Mesenchymal stem cell (in vitro differentiated cells and primary cell): ENCODE measurements around the gene EFCAB9.
"Not testable (repeated sequence)": the region's sequence is repeated elsewhere in the genome, so short reads cannot be mapped to it uniquely, and the experiment has no call there.

Experiments
- DNase-seq: peaks from one replicate; pipeline ENCODE4 v3.0.0-alpha.2; 2013
- H2AFZ ChIP-seq: one replicate; pipeline ENCODE4 v1.6.1; 2013; ENCODE audit warnings: low read depth, mild to moderate bottlenecking, control low read depth, inconsistent platforms, low read length, moderate library complexity
- H2AK5ac ChIP-seq: 2 replicates; pipeline ENCODE4 v1.6.1; 2013; ENCODE audit warnings: low read length, moderate library complexity, mild to moderate bottlenecking, inconsistent platforms; ENCODE audit not compliant: severe bottlenecking
- H2BK120ac ChIP-seq: one replicate; pipeline ENCODE4 v1.6.1; 2013; ENCODE audit warnings: low read depth, mild to moderate bottlenecking, inconsistent platforms, low read length, moderate library complexity
- H2BK12ac ChIP-seq, 2 experiments: one replicate each; pipeline ENCODE4 v1.6.1; 2013; ENCODE audit warnings: inconsistent platforms in 2 of 2, low read length in 2 of 2, mild to moderate bottlenecking in 2 of 2, moderate library complexity in 2 of 2, control low read depth in 1 of 2
- H2BK15ac ChIP-seq: one replicate; pipeline ENCODE4 v1.6.1; 2013; ENCODE audit warnings: mild to moderate bottlenecking, low read depth, inconsistent platforms; ENCODE audit not compliant: poor library complexity, severe bottlenecking
- H2BK5ac ChIP-seq: 2 replicates; pipeline ENCODE4 v1.6.1; 2013; ENCODE audit warnings: low read depth, mild to moderate bottlenecking, low read length, control low read depth, inconsistent platforms; ENCODE audit not compliant: poor library complexity, severe bottlenecking
- H3K14ac ChIP-seq, 2 experiments: one replicate each; pipeline ENCODE4 v1.6.1; 2013; ENCODE audit warnings: inconsistent platforms in 2 of 2, low read length in 2 of 2, control low read depth in 1 of 2, mild to moderate bottlenecking in 1 of 2, moderate library complexity in 1 of 2
- H3K18ac ChIP-seq, 2 experiments: one replicate each; pipeline ENCODE4 v1.6.1; 2013; ENCODE audit warnings: inconsistent platforms in 2 of 2, low read length in 2 of 2, control low read depth in 1 of 2, low read depth in 1 of 2, mild to moderate bottlenecking in 1 of 2
- H3K23ac ChIP-seq, 2 experiments: one replicate each; pipeline ENCODE4 v1.6.1; 2013; ENCODE audit warnings: inconsistent platforms in 2 of 2, low read length in 2 of 2, mild to moderate bottlenecking in 2 of 2, moderate library complexity in 2 of 2, control low read depth in 1 of 2
- H3K27ac ChIP-seq: 2 replicates; pipeline ENCODE4 v1.5.1; 2013; ENCODE audit warnings: mild to moderate bottlenecking, moderate library complexity, low read length, control low read depth, inconsistent platforms; ENCODE audit not compliant: poor library complexity, severe bottlenecking
- H3K27me3 ChIP-seq, 2 experiments: 2 replicates each; pipeline versions ENCODE4 v1.6.1 to v1.7.0; 2013; ENCODE audit warnings: low read length in 2 of 2, mild to moderate bottlenecking in 2 of 2, moderate library complexity in 2 of 2, control low read depth in 1 of 2, inconsistent platforms in 1 of 2; ENCODE audit not compliant: control insufficient read depth in 1 of 2, insufficient read depth in 1 of 2
- H3K36me3 ChIP-seq, 2 experiments: 2 replicates each; pipeline versions ENCODE4 v1.6.1 to v1.7.0; 2013; ENCODE audit warnings: low read length in 2 of 2, control low read depth in 1 of 2, inconsistent platforms in 1 of 2, low read depth in 1 of 2, mild to moderate bottlenecking in 1 of 2; ENCODE audit not compliant: insufficient read depth in 2 of 2, control insufficient read depth in 1 of 2
- H3K4ac ChIP-seq, 2 experiments: one replicate each; pipeline ENCODE4 v1.6.1; 2013; ENCODE audit warnings: inconsistent platforms in 2 of 2, low read length in 2 of 2, mild to moderate bottlenecking in 2 of 2, moderate library complexity in 2 of 2, control low read depth in 1 of 2, low read depth in 1 of 2
- H3K4me1 ChIP-seq: 2 replicates; pipeline ENCODE4 v1.6.1; 2013; ENCODE audit warnings: low read depth, low read length, control low read depth; ENCODE audit not compliant: control insufficient read depth, insufficient read depth
- H3K4me2 ChIP-seq: 2 replicates; pipeline ENCODE4 v1.6.1; 2013; ENCODE audit warnings: low read length, mild to moderate bottlenecking, inconsistent platforms; ENCODE audit not compliant: poor library complexity, severe bottlenecking
- H3K4me3 ChIP-seq, 2 experiments: 2 replicates each; pipeline versions ENCODE4 v1.5.1 to v1.7.0; 2013; ENCODE audit warnings: low read length in 2 of 2, mild to moderate bottlenecking in 2 of 2, control low read depth in 1 of 2, low read depth in 1 of 2; ENCODE audit not compliant: insufficient read depth in 1 of 2
- H3K79me1 ChIP-seq: replicated peaks from 2 replicates; pipeline ENCODE4 v1.6.1; 2013; ENCODE audit warnings: mild to moderate bottlenecking, control low read depth, low read length, inconsistent platforms; ENCODE audit not compliant: poor library complexity, severe bottlenecking
- H3K9ac ChIP-seq: 2 replicates; pipeline ENCODE4 v1.7.0; 2013; ENCODE audit warnings: mild to moderate bottlenecking, low read length, moderate library complexity
- H3K9me3 ChIP-seq: 2 replicates; pipeline ENCODE4 v1.7.0; 2013; ENCODE audit warnings: mild to moderate bottlenecking, low read length; ENCODE audit not compliant: control insufficient read depth
- H4K8ac ChIP-seq: one replicate; pipeline ENCODE4 v1.6.1; 2013; ENCODE audit warnings: inconsistent platforms, mild to moderate bottlenecking, low read length, moderate library complexity
- H4K91ac ChIP-seq: one replicate; pipeline ENCODE4 v1.6.1; 2013; ENCODE audit warnings: mild to moderate bottlenecking, low read length, inconsistent platforms
- WGBS: methylation state at CpG from one replicate; pipeline ENCODE4 v1.1.7; 2013; ENCODE audit warnings: mixed read lengths; 5-methylcytosine and 5-hydroxymethylcytosine counted together

Gene EFCAB9

DNA sequence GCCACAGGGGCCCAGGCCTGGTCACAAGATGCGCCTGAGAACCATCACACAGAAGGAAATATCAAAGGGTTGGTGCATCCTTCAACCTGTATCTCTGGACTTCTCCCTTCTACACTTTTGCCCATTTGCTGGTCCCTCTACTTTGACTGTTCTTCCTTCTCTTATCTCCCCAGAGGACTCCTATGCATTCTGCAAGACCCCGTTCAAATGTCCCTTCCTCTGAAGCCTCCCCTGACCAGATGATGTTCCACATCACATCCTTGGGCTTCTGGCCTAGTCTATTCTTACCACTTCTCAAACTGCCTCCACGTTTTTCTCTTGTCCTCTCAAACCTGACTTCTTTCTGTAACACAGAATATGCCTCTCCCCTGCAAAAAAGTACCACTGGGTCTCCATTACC lies 40.3 kb upstream of the EFCAB9 start:
- Histone ChIP-seq H2BK12ac (no peak overlapping the region), H2AFZ (no peak overlapping the region), H3K18ac (no peak overlapping the region), H3K9ac (no peak overlapping the region), H3K4me2 (no peak overlapping the region), H3K9me3 (no peaks in the 10 kb centered on the region), H3K27ac (no peak overlapping the region), H3K23ac (no peak overlapping the region), H3K36me3 (peaks cover 34 to 46% of the 10 kb centered on the region in 2 experiments), H2AK5ac (no peak overlapping the region), H3K79me1 (peaks cover 32% of the 10 kb centered on the region), H3K4me1 (peaks cover 12% of the 10 kb centered on the region), H3K4me3 (no peak overlapping the region), H2BK15ac (no peak overlapping the region), H2BK120ac (no peak overlapping the region), H2BK5ac (no peak overlapping the region), H3K4ac (no peak overlapping the region), H4K8ac (no peak overlapping the region), H4K91ac (no peak overlapping the region), H3K14ac (no peak overlapping the region), H3K27me3 (no peaks in the 10 kb centered on the region)
- DNase-seq, result no peak
- 86% methylated on average over 3 of the region's 3 CpGs for WGBS

DNA sequence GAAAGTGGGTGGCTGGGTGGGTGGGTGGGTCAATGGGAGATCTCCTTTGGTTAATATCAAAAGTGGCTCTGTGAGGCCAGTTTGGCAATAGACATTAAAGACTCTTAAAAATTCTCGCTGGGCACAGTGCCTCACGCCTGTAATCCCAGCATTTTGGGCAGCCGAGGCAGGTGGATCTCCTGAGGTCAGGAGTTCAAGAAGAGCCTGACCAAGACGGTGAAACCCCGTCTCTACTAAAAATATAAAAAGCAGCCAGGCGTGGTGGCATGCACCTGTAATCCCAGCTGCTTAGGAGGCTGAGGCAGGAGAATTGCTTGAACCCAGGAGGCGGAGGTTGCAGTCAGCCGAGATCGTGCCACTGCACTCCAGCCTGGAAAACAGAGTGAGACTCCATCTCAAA lies 38.9 kb upstream of the EFCAB9 start:
- H3K4me2 ChIP-seq, DNase-seq, H2BK120ac ChIP-seq, H2AK5ac ChIP-seq, H3K4ac ChIP-seq, H2BK15ac ChIP-seq, H3K27ac ChIP-seq, H3K9ac ChIP-seq, H3K23ac ChIP-seq, H4K91ac ChIP-seq, H3K9me3 ChIP-seq, H2AFZ ChIP-seq, H3K27me3 ChIP-seq, H3K18ac ChIP-seq, H3K14ac ChIP-seq, H4K8ac ChIP-seq, H2BK5ac ChIP-seq, H2BK12ac ChIP-seq, H3K4me3 ChIP-seq, H3K4me1 ChIP-seq: not testable (repeated sequence)
- 94% methylated on average over 9 of the region's 9 CpGs for WGBS
- Histone ChIP-seq H3K79me1 (peaks cover 26% of the 10 kb centered on the region), H3K36me3 (peaks cover 28 to 44% of the 10 kb centered on the region in 2 experiments)

DNA sequence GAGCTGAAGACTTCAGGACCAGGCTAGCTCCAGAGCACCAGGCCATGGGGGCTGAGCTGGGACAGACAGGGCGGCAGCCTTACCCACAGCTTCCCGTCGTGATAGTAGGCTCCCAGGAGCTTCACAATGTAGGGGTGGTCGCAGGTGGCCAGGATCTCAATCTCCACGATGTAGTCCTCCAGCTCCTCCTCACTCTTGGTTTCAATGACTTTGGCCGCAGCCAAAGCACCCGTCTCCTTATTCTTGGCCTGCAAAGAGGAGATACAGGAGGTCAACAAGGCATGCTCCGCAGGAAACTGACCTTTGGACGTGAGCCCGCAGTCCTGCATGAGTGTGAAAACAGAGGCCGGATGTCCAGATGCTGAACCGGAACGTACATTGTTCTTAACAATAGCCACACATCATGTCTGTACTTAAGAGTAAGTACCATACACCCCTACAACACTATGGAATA lies 37.4 kb upstream of the EFCAB9 start:
- no peak overlapping the region for H3K9ac ChIP-seq
- peaks cover 32% of the 10 kb centered on the region for H3K79me1 ChIP-seq

DNA sequence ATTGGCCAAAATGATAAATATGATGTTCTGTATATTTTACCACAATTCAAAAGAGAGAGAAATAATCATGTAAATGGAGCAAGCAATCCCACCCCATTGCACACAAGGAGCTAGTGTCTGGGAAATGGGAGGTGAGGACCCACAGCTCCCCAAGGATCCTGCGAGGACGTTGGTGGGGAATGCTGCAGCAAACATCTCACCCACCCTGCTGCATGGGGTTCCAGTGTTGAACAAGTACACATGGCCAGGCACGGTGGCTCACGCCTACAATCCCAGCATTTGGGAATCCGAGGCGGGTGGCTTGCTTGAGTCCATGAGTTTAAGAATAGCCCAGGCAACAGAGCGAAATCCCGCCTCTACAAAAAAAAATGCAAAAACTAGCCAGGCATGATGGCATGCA lies 35.0 kb upstream of the EFCAB9 start:
- DNase-seq, result no peak
- no peak overlapping the region for H2BK12ac ChIP-seq
- 96% methylated on average over 8 of the region's 8 CpGs for WGBS
- H3K9ac ChIP-seq, result no peak overlapping the region
- peaks cover 34% of the 10 kb centered on the region for H3K79me1 ChIP-seq
- no peak overlapping the region for H4K8ac ChIP-seq
- no peak overlapping the region for H2BK120ac ChIP-seq
- no peak overlapping the region for H2BK15ac ChIP-seq
- no peak overlapping the region for H2AK5ac ChIP-seq
- no peak overlapping the region for H3K14ac ChIP-seq
- peaks cover 8% of the 10 kb centered on the region for H3K4me1 ChIP-seq
- no peak overlapping the region for H3K4ac ChIP-seq
- H4K91ac ChIP-seq, result no peak overlapping the region
- no peaks in the 10 kb centered on the region for H3K27me3 ChIP-seq
- H3K36me3 ChIP-seq, result peaks cover 20 to 27% of the 10 kb centered on the region in 2 experiments
- H2AFZ ChIP-seq, result no peak overlapping the region
- H3K4me2 ChIP-seq, result no peak overlapping the region
- no peak overlapping the region for H3K27ac ChIP-seq
- no peak overlapping the region for H3K4me3 ChIP-seq
- no peak overlapping the region for H3K18ac ChIP-seq
- no peak overlapping the region for H2BK5ac ChIP-seq
- H3K23ac ChIP-seq, result no peak overlapping the region
- no peaks in the 10 kb centered on the region for H3K9me3 ChIP-seq

More for the DNA sequence above, 37.4 kb upstream of the EFCAB9 start:
- Histone ChIP-seq H3K23ac (peak overlapping the region in 1 of 2 experiments; percentile 42), H2AK5ac (no peak overlapping the region), H4K8ac (no peak overlapping the region), H3K36me3 (peaks cover 27 to 44% of the 10 kb centered on the region in 2 experiments), H3K14ac (no peak overlapping the region), H3K4me1 (peaks cover 4% of the 10 kb centered on the region), H3K4ac (no peak overlapping the region), H3K27ac (no peak overlapping the region), H3K27me3 (no peaks in the 10 kb centered on the region), H2BK12ac (no peak overlapping the region), H3K4me2 (no peak overlapping the region), H2BK15ac (no peak overlapping the region), H3K4me3 (peak overlapping the region in 1 of 2 experiments; percentile 20), H3K9me3 (no peaks in the 10 kb centered on the region), H3K18ac (no peak overlapping the region), H4K91ac (no peak overlapping the region), H2AFZ (no peak overlapping the region), H2BK5ac (no peak overlapping the region), H2BK120ac (no peak overlapping the region)
- 91% methylated on average over 13 of the region's 13 CpGs for whole genome bisulfite sequencing
- no peak for DNase-seq
